Panc1 (cell line): ENCODE data around the gene CLCN1. TPM values are rescaled to one million over a fixed set of nuclear protein-coding genes. Genes with fewer than 3 reads are reported as not detected.

Source experiments
- ATAC-seq: fragments of 200-7000 bp; cut with Tn5 transposase; 2 replicates; pipeline ENCODE4 v1.9.1; 2020; ENCODE audit warnings: mild to moderate bottlenecking, moderate library complexity
- BruUV-seq: library from RNA; stranded (reverse); fragments of 400-500 nt; replicated peaks from 2 replicates; lab custom pipeline; 2021; lab: Mats Ljungman, UMichigan
- CTCF ChIA-PET: fragments of 300-600 bp; sonication (Branson Sonifier 250); formaldehyde crosslinking; loops from one replicate; lab custom pipeline; 2022; ENCODE audit warnings: antibody characterized with exemption; lab: Charles Lee
- POLR2A ChIA-PET: fragments of 300-600 bp; sonication (Branson Sonifier 250); formaldehyde crosslinking; loops from one replicate; lab custom pipeline; 2022; ENCODE audit warnings: antibody characterized with exemption; lab: Charles Lee
- DNase-seq: peaks from one replicate; pipeline ENCODE4 v3.0.0-alpha.2; 2010; ENCODE audit warnings: low read depth, low spot score
- H3K27ac ChIP-seq: 2 replicates; pipeline ENCODE4 v1.5.1; 2011; ENCODE audit warnings: mild to moderate bottlenecking, low read length, inconsistent platforms
- H3K27me3 ChIP-seq: fragments of 200-500 bp; sonication (Bioruptor generic); 2 replicates; pipeline ENCODE4 v1.6.0; 2014; ENCODE audit warnings: low read length, inconsistent platforms; ENCODE audit not compliant: control insufficient read depth, insufficient read depth
- H3K36me3 ChIP-seq: fragments of 200-500 bp; sonication (Bioruptor generic); 2 replicates; pipeline ENCODE4 v1.5.1; 2014; ENCODE audit warnings: inconsistent platforms, mild to moderate bottlenecking, low read length, moderate library complexity; ENCODE audit not compliant: control insufficient read depth, insufficient read depth
- H3K4me1 ChIP-seq: 2 replicates; pipeline ENCODE4 v1.5.1; 2011; ENCODE audit warnings: inconsistent platforms, mild to moderate bottlenecking, low read length, moderate library complexity; ENCODE audit not compliant: control insufficient read depth, insufficient read depth
- H3K4me3 ChIP-seq, 2 experiments: 2 replicates each; pipeline ENCODE4 v1.5.1; 2011 to 2012; ENCODE audit warnings: low read depth in 2 of 2, low read length in 2 of 2, mild to moderate bottlenecking in 2 of 2, inconsistent platforms in 1 of 2, moderate library complexity in 1 of 2
- H3K9me3 ChIP-seq: fragments of 200-500 bp; sonication (Bioruptor generic); 2 replicates; pipeline ENCODE4 v1.5.1; 2014; ENCODE audit warnings: low read depth, mild to moderate bottlenecking, inconsistent platforms, low read length, moderate library complexity; ENCODE audit not compliant: control insufficient read depth, insufficient read depth
- POLR2AphosphoS5 ChIP-seq: IDR thresholded peaks from 2 replicates; pipeline ENCODE4 v1.6.1; 2012; ENCODE audit warnings: mild to moderate bottlenecking, low read depth, low read length, moderate library complexity
- SIN3A ChIP-seq: IDR thresholded peaks from 2 replicates; pipeline ENCODE4 v1.6.1; 2012; ENCODE audit warnings: low read depth, mild to moderate bottlenecking, low read length, moderate library complexity, borderline replicate concordance; ENCODE audit not compliant: insufficient read depth
- TCF7L2 ChIP-seq: IDR thresholded peaks from 2 replicates; pipeline ENCODE4 v1.6.1; 2011; ENCODE audit warnings: mild to moderate bottlenecking, low read depth, low read length, inconsistent platforms
- in situ Hi-C: cut with HindIII; loops from 2 replicates; pipeline ENCODE4 v1.10.0; 2016; ENCODE audit warnings: low sequenced_read_pairs, low pct_unique_long_range_greater_than_20kb
- intact Hi-C: fragments of 100-400 bp; cut with micrococcal nuclease; formaldehyde crosslinking; loops from one replicate; pipeline ENCODE4 v1.10.0; 2022; ENCODE audit not compliant: unreplicated experiment
- total RNA-seq: library from RNA; stranded (reverse); gene quantifications from one replicate; pipeline ENCODE4 v1.2.1, GENCODE V29; 2021; ENCODE audit not compliant: unreplicated experiment
- TF ChIP-seq, protein P1 (sequence below): fragments of 450-650 bp; IDR thresholded peaks from 2 replicates; pipeline ENCODE4 v1.5.1; 2017; ENCODE audit warnings: mild to moderate bottlenecking
- TF ChIP-seq, protein P2 (sequence below), 2 experiments: IDR thresholded peaks; 2 replicates each; pipeline ENCODE4 v1.6.1; 2011 to 2012; ENCODE audit warnings: low read depth in 2 of 2, control low read depth in 1 of 2, low read length in 1 of 2, mild to moderate bottlenecking in 1 of 2, moderate library complexity in 1 of 2; ENCODE audit not compliant: insufficient read depth in 1 of 2

The CLCN1 gene
- total RNA-seq, 1 experiment from 2014 or later = 0.15 TPM

DNA sequence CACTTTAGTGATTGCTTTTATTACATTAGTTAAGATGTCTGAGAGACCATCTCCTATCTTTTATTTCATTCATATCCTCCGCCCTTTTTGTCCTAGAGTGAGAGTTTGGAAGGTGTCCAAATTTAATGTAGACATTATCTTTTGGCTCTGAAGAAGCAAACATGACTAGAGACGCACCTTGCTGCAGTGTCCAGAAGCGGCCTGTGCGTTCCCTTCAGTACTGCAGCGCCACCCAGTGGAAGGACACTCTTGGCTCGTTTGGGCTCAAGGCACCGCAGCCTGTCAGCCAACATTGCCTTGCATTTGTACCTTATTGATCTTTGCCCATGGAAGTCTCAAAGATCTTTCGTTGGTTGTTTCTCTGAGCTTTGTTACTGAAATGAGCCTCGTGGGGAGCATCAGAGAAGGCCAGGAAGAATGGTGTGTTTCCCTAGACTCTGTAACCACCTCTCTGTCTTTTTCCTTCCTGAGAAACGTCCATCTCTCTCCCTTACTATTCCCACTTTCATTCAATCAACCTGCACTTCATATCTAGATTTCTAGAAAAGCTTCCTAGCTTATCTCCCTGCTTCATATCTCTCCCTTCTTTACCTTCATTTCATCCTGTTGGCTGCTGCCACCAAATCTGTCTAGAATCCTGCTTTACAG lies 10.4 kb upstream of the CLCN1 start:
- ChIA-PET CTCF (interaction anchor here (0.7 kb wide), 1 partner anchor 41 kb away, joined by 3 read pairs; no protein-coding TSS in a partner anchor), POLR2A (no interaction called here)
- H3K4me3 ChIP-seq = no peak overlapping the region
- in situ Hi-C loops (no loop called here), intact Hi-C loops (loop anchor here (2.0 kb wide), 1 partner anchor 65 kb away; no protein-coding TSS in a partner anchor)
- H3K36me3 ChIP-seq = peaks cover 35% of the 10 kb centered on the region
- no peaks in the 10 kb centered on the region for H3K27me3 ChIP-seq
- no peaks in the 10 kb centered on the region for H3K4me1 ChIP-seq
- peak; percentile 89 for ATAC-seq
- no peak for DNase-seq
- H3K27ac ChIP-seq = no peak overlapping the region
- no peaks in the 10 kb centered on the region for H3K9me3 ChIP-seq
- no TSS peak for BruUV-seq
- TF ChIP-seq SIN3A (no peak), TCF7L2 (no peak), POLR2AphosphoS5 (no peak)
- TF ChIP-seq, protein P1, sequence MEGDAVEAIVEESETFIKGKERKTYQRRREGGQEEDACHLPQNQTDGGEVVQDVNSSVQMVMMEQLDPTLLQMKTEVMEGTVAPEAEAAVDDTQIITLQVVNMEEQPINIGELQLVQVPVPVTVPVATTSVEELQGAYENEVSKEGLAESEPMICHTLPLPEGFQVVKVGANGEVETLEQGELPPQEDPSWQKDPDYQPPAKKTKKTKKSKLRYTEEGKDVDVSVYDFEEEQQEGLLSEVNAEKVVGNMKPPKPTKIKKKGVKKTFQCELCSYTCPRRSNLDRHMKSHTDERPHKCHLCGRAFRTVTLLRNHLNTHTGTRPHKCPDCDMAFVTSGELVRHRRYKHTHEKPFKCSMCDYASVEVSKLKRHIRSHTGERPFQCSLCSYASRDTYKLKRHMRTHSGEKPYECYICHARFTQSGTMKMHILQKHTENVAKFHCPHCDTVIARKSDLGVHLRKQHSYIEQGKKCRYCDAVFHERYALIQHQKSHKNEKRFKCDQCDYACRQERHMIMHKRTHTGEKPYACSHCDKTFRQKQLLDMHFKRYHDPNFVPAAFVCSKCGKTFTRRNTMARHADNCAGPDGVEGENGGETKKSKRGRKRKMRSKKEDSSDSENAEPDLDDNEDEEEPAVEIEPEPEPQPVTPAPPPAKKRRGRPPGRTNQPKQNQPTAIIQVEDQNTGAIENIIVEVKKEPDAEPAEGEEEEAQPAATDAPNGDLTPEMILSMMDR = peak; percentile 87
- TF ChIP-seq, protein P2, sequence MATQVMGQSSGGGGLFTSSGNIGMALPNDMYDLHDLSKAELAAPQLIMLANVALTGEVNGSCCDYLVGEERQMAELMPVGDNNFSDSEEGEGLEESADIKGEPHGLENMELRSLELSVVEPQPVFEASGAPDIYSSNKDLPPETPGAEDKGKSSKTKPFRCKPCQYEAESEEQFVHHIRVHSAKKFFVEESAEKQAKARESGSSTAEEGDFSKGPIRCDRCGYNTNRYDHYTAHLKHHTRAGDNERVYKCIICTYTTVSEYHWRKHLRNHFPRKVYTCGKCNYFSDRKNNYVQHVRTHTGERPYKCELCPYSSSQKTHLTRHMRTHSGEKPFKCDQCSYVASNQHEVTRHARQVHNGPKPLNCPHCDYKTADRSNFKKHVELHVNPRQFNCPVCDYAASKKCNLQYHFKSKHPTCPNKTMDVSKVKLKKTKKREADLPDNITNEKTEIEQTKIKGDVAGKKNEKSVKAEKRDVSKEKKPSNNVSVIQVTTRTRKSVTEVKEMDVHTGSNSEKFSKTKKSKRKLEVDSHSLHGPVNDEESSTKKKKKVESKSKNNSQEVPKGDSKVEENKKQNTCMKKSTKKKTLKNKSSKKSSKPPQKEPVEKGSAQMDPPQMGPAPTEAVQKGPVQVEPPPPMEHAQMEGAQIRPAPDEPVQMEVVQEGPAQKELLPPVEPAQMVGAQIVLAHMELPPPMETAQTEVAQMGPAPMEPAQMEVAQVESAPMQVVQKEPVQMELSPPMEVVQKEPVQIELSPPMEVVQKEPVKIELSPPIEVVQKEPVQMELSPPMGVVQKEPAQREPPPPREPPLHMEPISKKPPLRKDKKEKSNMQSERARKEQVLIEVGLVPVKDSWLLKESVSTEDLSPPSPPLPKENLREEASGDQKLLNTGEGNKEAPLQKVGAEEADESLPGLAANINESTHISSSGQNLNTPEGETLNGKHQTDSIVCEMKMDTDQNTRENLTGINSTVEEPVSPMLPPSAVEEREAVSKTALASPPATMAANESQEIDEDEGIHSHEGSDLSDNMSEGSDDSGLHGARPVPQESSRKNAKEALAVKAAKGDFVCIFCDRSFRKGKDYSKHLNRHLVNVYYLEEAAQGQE (IDR thresholded peaks at IDR 0.05; ENCODE audit: insufficient read depth in 1 of 2, low read depth in 2 of 2, low read length in 1 of 2) = no peak

DNA sequence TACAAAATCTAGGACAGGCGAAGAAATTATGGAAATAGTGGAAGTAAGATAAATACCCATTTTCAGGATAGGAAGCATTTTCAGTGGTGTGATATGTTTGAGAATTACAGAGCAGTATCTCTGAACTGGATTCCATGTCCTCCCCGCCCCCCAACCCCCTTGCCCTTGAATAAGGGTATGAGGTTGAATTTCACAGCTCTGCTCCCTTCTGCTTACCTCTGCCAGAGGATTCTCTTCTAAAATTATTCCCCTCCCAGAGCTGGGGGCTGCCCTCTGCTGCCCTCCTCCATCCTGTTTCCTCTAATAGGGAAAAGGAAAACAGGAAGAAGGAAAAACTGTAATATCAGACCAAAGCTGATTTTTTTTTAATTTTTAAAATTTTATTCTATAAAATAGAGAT lies 7.3 kb upstream of the CLCN1 start:
- BruUV-seq = no TSS peak
- POLR2A ChIA-PET = interaction anchor here (0.6 kb wide), 1 partner anchor 1584 kb away, joined by 4 read pairs; no protein-coding TSS in a partner anchor
- H3K36me3 ChIP-seq = peaks cover 13% of the 10 kb centered on the region
- H3K9me3 ChIP-seq = no peaks in the 10 kb centered on the region
- no peak overlapping the region for H3K4me3 ChIP-seq
- H3K27me3 ChIP-seq = no peaks in the 10 kb centered on the region
- ATAC-seq (no peak), DNase-seq (no peak)
- no peaks in the 10 kb centered on the region for H3K4me1 ChIP-seq
- H3K27ac ChIP-seq = no peak overlapping the region
- CTCF ChIA-PET = no interaction called here
- intact Hi-C loops = no loop called here
- in situ Hi-C loops = no loop called here
- TF ChIP-seq SIN3A (no peak), POLR2AphosphoS5 (no peak), TCF7L2 (no peak)
- TF ChIP-seq, protein P1 = no peak
- TF ChIP-seq, protein P2 (IDR thresholded peaks at IDR 0.05; ENCODE audit: insufficient read depth in 1 of 2, low read depth in 2 of 2, low read length in 1 of 2) = no peak
